CD14-positive monocyte (primary cell): ENCODE results near the gene ARRDC3. TPM values are rescaled to one million over a fixed set of nuclear protein-coding genes. Genes with fewer than 3 reads are reported as not detected.

ENCODE experiments used
- DNase-seq, 3 donors: peaks; one replicate each; pipeline ENCODE4 v3.0.0-alpha.2; 2011 to 2022
- H2AFZ ChIP-seq: 2 replicates; pipeline ENCODE4 v1.6.0; 2012; ENCODE audit warnings: mild to moderate bottlenecking, low read depth, low read length, inconsistent platforms; ENCODE audit not compliant: insufficient read depth, poor library complexity, severe bottlenecking
- H3K27ac ChIP-seq, 2 donors: 1 replicate in 1 of 2; 2 replicates in 1 of 2; pipeline ENCODE4 v1.5.1; 2012 to 2013; ENCODE audit warnings: low read length in 2 of 2, control low read depth in 1 of 2, inconsistent platforms in 1 of 2, low read depth in 1 of 2, mild to moderate bottlenecking in 1 of 2
- H3K27me3 ChIP-seq, 2 donors: one replicate each; pipeline versions ENCODE4 v1.6.0 to v1.6.1; 2011 to 2013; ENCODE audit warnings: low read length in 2 of 2; ENCODE audit not compliant: control insufficient read depth in 2 of 2, insufficient read depth in 2 of 2
- H3K36me3 ChIP-seq, 2 donors: replicated peaks in 1 of 2; 1 replicate in 1 of 2; 2 replicates in 1 of 2; pipeline versions ENCODE4 v1.5.1 to v1.6.1; 2012 to 2013; ENCODE audit warnings: low read length in 2 of 2, control low read depth in 1 of 2, inconsistent platforms in 1 of 2, mild to moderate bottlenecking in 1 of 2; ENCODE audit not compliant: insufficient read depth in 2 of 2, control insufficient read depth in 1 of 2
- H3K4me1 ChIP-seq, 2 donors: 1 replicate in 1 of 2; 2 replicates in 1 of 2; pipeline versions ENCODE4 v1.5.1 to v1.6.1; 2012 to 2013; ENCODE audit warnings: low read length in 2 of 2, control low read depth in 1 of 2, inconsistent platforms in 1 of 2, mild to moderate bottlenecking in 1 of 2, moderate library complexity in 1 of 2; ENCODE audit not compliant: insufficient read depth in 2 of 2, control insufficient read depth in 1 of 2
- H3K4me2 ChIP-seq: replicated peaks from 2 replicates; pipeline ENCODE3; 2012; ENCODE audit warnings: low read length, moderate library complexity, mild to moderate bottlenecking; ENCODE audit not compliant: poor library complexity, severe bottlenecking; ENCODE audit errors: extremely low read depth
- H3K4me3 ChIP-seq, 3 experiments: fragments of 200-600 bp in 1 of 3; sonication (generic) in 1 of 3; replicated peaks in 1 of 3; 1 replicate in 2 of 3; 2 replicates in 1 of 3; pipeline ENCODE4 v1.5.1; 2011 to 2013; ENCODE audit warnings: low read length in 3 of 3, mild to moderate bottlenecking in 3 of 3, control low read depth in 2 of 3, low read depth in 2 of 3, inconsistent platforms in 1 of 3, moderate library complexity in 1 of 3
- H3K79me2 ChIP-seq: 2 replicates; pipeline ENCODE4 v1.6.0; 2012; ENCODE audit warnings: mild to moderate bottlenecking, control low read depth, inconsistent platforms, low read length, moderate library complexity; ENCODE audit not compliant: insufficient read depth
- H3K9ac ChIP-seq: 2 replicates; pipeline ENCODE4 v1.6.0; 2017; ENCODE audit warnings: low read length, mild to moderate bottlenecking; ENCODE audit not compliant: insufficient read depth, poor library complexity, severe bottlenecking
- H3K9me3 ChIP-seq, 2 donors: replicated peaks in 1 of 2; 1 replicate in 1 of 2; 2 replicates in 1 of 2; pipeline versions ENCODE4 v1.5.1 to v1.6.1; 2012 to 2013; ENCODE audit warnings: low read length in 2 of 2, control low read depth in 1 of 2; ENCODE audit not compliant: control insufficient read depth in 1 of 2, insufficient read depth in 1 of 2
- H4K20me1 ChIP-seq: 2 replicates; pipeline ENCODE4 v1.6.0; 2012; ENCODE audit warnings: mild to moderate bottlenecking, low read length, control low read depth, moderate library complexity; ENCODE audit not compliant: insufficient read depth
- H3K27ac Mint-ChIP-seq, 7 donors: one replicate each; pipeline ENCODE4 v1.8.0; 2020; ENCODE audit warnings: mild to moderate bottlenecking in 7 of 7, mixed read lengths in 7 of 7, moderate library complexity in 6 of 7, inconsistent platforms in 2 of 7
- H3K27me3 Mint-ChIP-seq, 3 donors: one replicate each; pipeline ENCODE4 v1.8.0; 2021 to 2022; ENCODE audit warnings: low read depth in 3 of 3, mild to moderate bottlenecking in 3 of 3, mixed read lengths in 3 of 3, moderate library complexity in 3 of 3, inconsistent platforms in 1 of 3
- H3K36me3 Mint-ChIP-seq, 2 donors: one replicate each; pipeline ENCODE4 v1.8.0; 2020; ENCODE audit warnings: mixed read lengths in 2 of 2, inconsistent platforms in 1 of 2, mild to moderate bottlenecking in 1 of 2
- H3K4me1 Mint-ChIP-seq: one replicate; pipeline ENCODE4 v1.8.0; 2020; ENCODE audit warnings: mild to moderate bottlenecking, mixed read lengths
- H3K4me3 Mint-ChIP-seq, 2 donors: one replicate each; pipeline ENCODE4 v1.8.0; 2020; ENCODE audit warnings: mild to moderate bottlenecking in 2 of 2, mixed read lengths in 2 of 2, moderate library complexity in 1 of 2
- H3K9me3 Mint-ChIP-seq, 7 donors: one replicate each; pipeline ENCODE4 v1.8.0; 2020 to 2022; ENCODE audit warnings: mixed read lengths in 7 of 7, mild to moderate bottlenecking in 6 of 7, moderate library complexity in 6 of 7, inconsistent platforms in 2 of 7
- CTCF ChIP-seq: fragments of 200-600 bp; IDR thresholded peaks from one replicate; pipeline ENCODE4 v1.8.0; 2022; ENCODE audit warnings: antibody characterized with exemption, mild to moderate bottlenecking
- WGBS: methylation state at CpG from one replicate; pipeline ENCODE4 v1.1.5; 2013; ENCODE audit warnings: missing lambda C conversion rate; ENCODE audit not compliant: insufficient coverage; 5-methylcytosine and 5-hydroxymethylcytosine counted together
- intact Hi-C, 2 donors: fragments of 100-400 bp; cut with micrococcal nuclease; formaldehyde crosslinking; loops; one replicate each; pipeline versions ENCODE4 v1.15.0 to v1.15.1; 2023
- polyA plus RNA-seq, 3 donors: library from polyadenylated mRNA; depleted of rRNA in 1 of 3; unstranded in 2 of 3; stranded (reverse) in 1 of 3; fragments of 300-500 nt in 2 of 3; fragments of >200 nt in 1 of 3; fragmentation: Illumina TruSeq in 2 of 3; gene quantifications; 1 replicate in 2 of 3; 2 replicates in 1 of 3; pipeline ENCODE4 v1.2.3, GENCODE V29; 2012 to 2021

The ARRDC3 gene
- polyA plus RNA-seq, 3 donors = 43.3 to 68.0 (median 64.6) TPM

DNA sequence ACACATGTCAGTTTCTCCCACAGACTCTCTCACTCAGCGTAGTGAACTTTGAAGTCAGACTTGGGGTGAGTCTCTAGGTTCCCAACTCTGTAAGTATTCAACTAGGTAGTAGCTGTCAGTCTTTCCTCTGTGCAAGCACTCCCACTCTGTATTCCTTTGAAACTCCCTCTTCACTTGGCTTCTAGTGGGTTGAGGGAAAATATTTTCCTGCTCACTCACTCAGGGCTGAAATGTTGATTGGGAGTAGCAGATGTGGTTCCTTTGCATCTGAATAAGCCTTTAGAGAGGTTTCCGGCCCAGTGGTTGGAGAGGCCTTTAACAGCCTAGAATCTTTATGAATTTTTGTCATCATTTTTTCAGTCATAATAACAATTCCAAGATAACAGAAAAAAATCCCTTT lies 18.1 kb upstream of the ARRDC3 start:
- H2AFZ ChIP-seq = no peak overlapping the region
- Mint-ChIP-seq H3K9me3 (no peaks in the 10 kb centered on the region), H3K36me3 (peaks cover 0 to 5% of the 10 kb centered on the region in 2 donors), H3K4me1 (peaks cover 6% of the 10 kb centered on the region), H3K4me3 (no peak overlapping the region), H3K27me3 (peaks cover 0 to 2% (median 0%) of the 10 kb centered on the region in 3 donors), H3K27ac (no peak overlapping the region)
- H3K4me2 ChIP-seq = no peak overlapping the region
- DNase-seq = no peak
- intact Hi-C loops = no loop called here
- H3K27ac ChIP-seq = no peak overlapping the region
- H3K9me3 ChIP-seq = no peaks in the 10 kb centered on the region
- no peaks in the 10 kb centered on the region for H3K79me2 ChIP-seq
- H3K36me3 ChIP-seq = no peaks in the 10 kb centered on the region
- H3K27me3 ChIP-seq = no peaks in the 10 kb centered on the region
- no peaks in the 10 kb centered on the region for H3K4me1 ChIP-seq
- no peak for TF ChIP-seq CTCF
- WGBS = no CpG with 5 or more reads among the region's 2 CpGs
- H4K20me1 ChIP-seq = no peaks in the 10 kb centered on the region
- no peak overlapping the region for H3K9ac ChIP-seq
- H3K4me3 ChIP-seq = no peak overlapping the region

GRCh38 chr5:91397791-91398190 lies 14.7 kb upstream of the ARRDC3 start:
- Mint-ChIP-seq H3K27me3 (peaks cover 0 to 2% (median 0%) of the 10 kb centered on the region in 3 donors), H3K27ac (peak overlapping the region in 1 of 7 donors; percentile 47), H3K4me3 (no peak overlapping the region), H3K9me3 (no peaks in the 10 kb centered on the region), H3K36me3 (peaks cover 0 to 5% of the 10 kb centered on the region in 2 donors), H3K4me1 (peaks cover 6% of the 10 kb centered on the region)
- Histone ChIP-seq H3K9ac (no peak overlapping the region), H3K27ac (no peak overlapping the region), H3K9me3 (no peaks in the 10 kb centered on the region), H3K36me3 (no peaks in the 10 kb centered on the region), H4K20me1 (no peaks in the 10 kb centered on the region), H3K4me1 (no peaks in the 10 kb centered on the region), H3K79me2 (no peaks in the 10 kb centered on the region), H2AFZ (no peak overlapping the region), H3K4me2 (no peak overlapping the region), H3K4me3 (no peak overlapping the region), H3K27me3 (no peaks in the 10 kb centered on the region)
- TF ChIP-seq CTCF = no peak
- intact Hi-C loops = no loop called here
- no peak for DNase-seq
